ENCODE data around the gene GGA3. TPM values are rescaled to one million over a fixed set of nuclear protein-coding genes. Genes with fewer than 3 reads are reported as not detected.
A peak's percentile ranks its signal among the peaks of the same experiment; 100 is the strongest.
"Not testable (repeated sequence)": the region's sequence is repeated elsewhere in the genome, so short reads cannot be mapped to it uniquely, and the experiment has no call there.

The GGA3 gene
- total RNA-seq, 1 experiment from 2014 or later: 37.5 TPM

GRCh38 chr17:75288359-75288758, 27.0 kb upstream of the GGA3 start:
- H3K4me2 ChIP-seq: peak overlapping the region; percentile 90
- ChIA-PET POLR2A (ENCODE audit: unreplicated experiment) (interaction anchor here (1.2 kb wide), 1 partner anchor 17 kb away, joined by 9 read pairs; the partner anchor contains the start of gene MIF4GD), CTCF (interaction anchor here (1.1 to 1.2 kb wide), 2 partner anchors 18 to 237 kb away, joined by 3 to 15 read pairs; partner anchors contain the start of gene MIF4GD)
- no peaks in the 10 kb centered on the region for H3K9me3 ChIP-seq (ENCODE audit: insufficient read depth, low read depth)
- H3K79me2 ChIP-seq (ENCODE audit: low read depth): peaks cover 15% of the 10 kb centered on the region
- BruUV-seq (replicated peaks): no TSS peak
- H3K4me1 ChIP-seq (replicated peaks; ENCODE audit: insufficient read depth): peaks cover 4% of the 10 kb centered on the region
- peak overlapping the region; percentile 65; the same call in 1 of the 2 replicates for H3K4me3 ChIP-seq
- peak overlapping the region; percentile 95 for H2AFZ ChIP-seq
- no peaks in the 10 kb centered on the region for H3K36me3 ChIP-seq (ENCODE audit: low read depth)
- intact Hi-C loops (cut with micrococcal nuclease; ENCODE audit: unreplicated experiment): no loop called here
- no peaks in the 10 kb centered on the region for H4K20me1 ChIP-seq (ENCODE audit: insufficient read depth)
- no peaks in the 10 kb centered on the region for H3K9me2 ChIP-seq (ENCODE audit: insufficient read depth)
- no peaks in the 10 kb centered on the region for H3K27me3 ChIP-seq (ENCODE audit: insufficient read depth, low read depth)
- H3K27ac ChIP-seq: no peak overlapping the region
- H3F3A ChIP-seq (ENCODE audit: insufficient read depth, low read depth): no peaks in the 10 kb centered on the region
- no peak for DNase-seq
- TF ChIP-seq EZH2 (IDR thresholded peaks at IDR 0.05; ENCODE audit: low read depth) (no peak), CTCF (conservative IDR thresholded peaks at IDR 0.05) (no peak)

GRCh38 chr17:75287221-75287620, 25.8 kb upstream of the GGA3 start:
- CTCF ChIA-PET: no interaction called here
- no peaks in the 10 kb centered on the region for H3F3A ChIP-seq (ENCODE audit: insufficient read depth, low read depth)
- no peak overlapping the region for H3K4me2 ChIP-seq
- TF ChIP-seq EZH2 (IDR thresholded peaks at IDR 0.05; ENCODE audit: low read depth) (no peak), CTCF (conservative IDR thresholded peaks at IDR 0.05) (no peak)
- H3K27ac ChIP-seq: no peak overlapping the region
- peaks cover 15% of the 10 kb centered on the region for H3K79me2 ChIP-seq (ENCODE audit: low read depth)
- no TSS peak for BruUV-seq (replicated peaks)
- no peaks in the 10 kb centered on the region for H4K20me1 ChIP-seq (ENCODE audit: insufficient read depth)
- peaks cover 4% of the 10 kb centered on the region for H3K4me1 ChIP-seq (replicated peaks; ENCODE audit: insufficient read depth)
- no peak for DNase-seq
- no peak overlapping the region for H2AFZ ChIP-seq
- H3K4me3 ChIP-seq: no peak overlapping the region
- H3K9me3 ChIP-seq (ENCODE audit: insufficient read depth, low read depth): no peaks in the 10 kb centered on the region
- H3K36me3 ChIP-seq (ENCODE audit: low read depth): no peaks in the 10 kb centered on the region
- no peaks in the 10 kb centered on the region for H3K27me3 ChIP-seq (ENCODE audit: insufficient read depth, low read depth)
- intact Hi-C loops (cut with micrococcal nuclease; ENCODE audit: unreplicated experiment): no loop called here
- POLR2A ChIA-PET (ENCODE audit: unreplicated experiment): no interaction called here
- no peaks in the 10 kb centered on the region for H3K9me2 ChIP-seq (ENCODE audit: insufficient read depth)

GRCh38 chr17:75285123-75285522, 23.7 kb upstream of the GGA3 start:
- Histone ChIP-seq H3K27me3 (ENCODE audit: insufficient read depth, low read depth) (no peaks in the 10 kb centered on the region), H3K79me2 (ENCODE audit: low read depth) (peaks cover 15% of the 10 kb centered on the region), H3K4me1 (replicated peaks; ENCODE audit: insufficient read depth) (peaks cover 4% of the 10 kb centered on the region), H3K9me3 (ENCODE audit: insufficient read depth, low read depth) (no peaks in the 10 kb centered on the region), H3K4me3 (no peak overlapping the region), H3F3A (ENCODE audit: insufficient read depth, low read depth) (no peaks in the 10 kb centered on the region), H3K9me2 (ENCODE audit: insufficient read depth) (no peaks in the 10 kb centered on the region), H3K27ac (no peak overlapping the region), H2AFZ (no peak overlapping the region), H3K36me3 (ENCODE audit: low read depth) (no peaks in the 10 kb centered on the region), H4K20me1 (ENCODE audit: insufficient read depth) (no peaks in the 10 kb centered on the region), H3K4me2 (no peak overlapping the region)
- intact Hi-C loops (cut with micrococcal nuclease; ENCODE audit: unreplicated experiment): no loop called here
- TF ChIP-seq EZH2 (IDR thresholded peaks at IDR 0.05; ENCODE audit: low read depth) (no peak), CTCF (conservative IDR thresholded peaks at IDR 0.05) (no peak)
- CTCF ChIA-PET: no interaction called here
- no TSS peak for BruUV-seq (replicated peaks)
- no peak for DNase-seq
- POLR2A ChIA-PET (ENCODE audit: unreplicated experiment): interaction anchor here (0.7 kb wide), 2 partner anchors 113 to 370 kb away, joined by 3 to 4 read pairs; no protein-coding TSS in a partner anchor

GRCh38 chr17:75280189-75280588, 18.8 kb upstream of the GGA3 start:
- H3K4me1 ChIP-seq (replicated peaks; ENCODE audit: insufficient read depth); H3K27ac ChIP-seq; H3K4me3 ChIP-seq; H3K27me3 ChIP-seq (ENCODE audit: insufficient read depth, low read depth); H3K9me3 ChIP-seq (ENCODE audit: insufficient read depth, low read depth); CTCF ChIA-PET; BruUV-seq (replicated peaks); POLR2A ChIA-PET (ENCODE audit: unreplicated experiment); intact Hi-C loops (cut with micrococcal nuclease; ENCODE audit: unreplicated experiment); H3K79me2 ChIP-seq (ENCODE audit: low read depth); H4K20me1 ChIP-seq (ENCODE audit: insufficient read depth); H3K9me2 ChIP-seq (ENCODE audit: insufficient read depth); H3F3A ChIP-seq (ENCODE audit: insufficient read depth, low read depth); H3K4me2 ChIP-seq; H3K36me3 ChIP-seq (ENCODE audit: low read depth); H2AFZ ChIP-seq; DNase-seq: not testable (repeated sequence)
